GM12878 (cell line): Measurements from ENCODE around the gene HSPA1A. TPM values are rescaled to one million over a fixed set of nuclear protein-coding genes. Genes with fewer than 3 reads are reported as not detected.

Experiments
- ASH2L ChIP-seq: fragments of 300-600, 200-600 bp; sonication (generic); IDR thresholded peaks from 2 replicates; pipeline ENCODE4 v1.6.1; 2017; ENCODE audit warnings: low read depth, mild to moderate bottlenecking, borderline replicate concordance
- ATF7 ChIP-seq: fragments of 450-650 bp; IDR thresholded peaks from 2 replicates; pipeline ENCODE4 v1.6.1; 2016; ENCODE audit warnings: low read depth, mild to moderate bottlenecking
- CEBPZ ChIP-seq: fragments of 150-350 bp; IDR thresholded peaks from 2 replicates; pipeline ENCODE4 v1.6.1; 2016; ENCODE audit warnings: low read depth, low read length
- E2F8 ChIP-seq: fragments of 450-650 bp; IDR thresholded peaks from 2 replicates; pipeline ENCODE4 v1.6.1; 2018; ENCODE audit warnings: mild to moderate bottlenecking, low read depth, moderate library complexity; ENCODE audit not compliant: partially characterized antibody
- IRF3 ChIP-seq: fragments of 450-650 bp; IDR thresholded peaks from 2 replicates; pipeline ENCODE4 v1.6.1; 2014; ENCODE audit warnings: mild to moderate bottlenecking
- IRF5 ChIP-seq: fragments of 450-650 bp; IDR thresholded peaks from 2 replicates; pipeline ENCODE4 v1.6.1; 2017; ENCODE audit warnings: borderline replicate concordance
- KAT2A ChIP-seq: conservative IDR thresholded peaks from 2 replicates; pipeline ENCODE4 v1.6.1; 2011; ENCODE audit warnings: low read depth, low read length; ENCODE audit not compliant: control insufficient read depth
- MEF2A ChIP-seq: IDR thresholded peaks from 2 replicates; pipeline ENCODE4 v1.6.1; 2011; ENCODE audit warnings: low read depth, mild to moderate bottlenecking, low read length, moderate library complexity; ENCODE audit not compliant: insufficient read depth
- MEF2B ChIP-seq: fragments of 450-650 bp; IDR thresholded peaks from 2 replicates; pipeline ENCODE4 v1.6.1; 2018; ENCODE audit warnings: mild to moderate bottlenecking, moderate library complexity; ENCODE audit not compliant: partially characterized antibody, poor library complexity, severe bottlenecking
- MTA2 ChIP-seq: fragments of 450-650 bp; IDR thresholded peaks from 2 replicates; pipeline ENCODE4 v1.6.1; 2016; ENCODE audit warnings: low read depth, mild to moderate bottlenecking, moderate library complexity
- NR2C2 ChIP-seq: IDR thresholded peaks from 2 replicates; pipeline ENCODE4 v1.6.1; 2011; ENCODE audit warnings: borderline replicate concordance, low read depth; ENCODE audit not compliant: control insufficient read depth, insufficient read length
- POLR2A ChIP-seq: IDR thresholded peaks from 2 replicates; pipeline ENCODE4 v1.6.1; 2011; ENCODE audit warnings: low read depth, mild to moderate bottlenecking, low read length
- RELB ChIP-seq: fragments of 450-650 bp; IDR thresholded peaks from 2 replicates; pipeline ENCODE4 v1.6.1; 2017; ENCODE audit warnings: low read depth, mild to moderate bottlenecking, moderate library complexity
- RUNX3 ChIP-seq: IDR thresholded peaks from 2 replicates; pipeline ENCODE4 v1.6.1; 2012; ENCODE audit warnings: low read length, inconsistent platforms
- SMARCA5 ChIP-seq: fragments of 450-650 bp; IDR thresholded peaks from 2 replicates; pipeline ENCODE4 v1.6.1; 2017; ENCODE audit warnings: mild to moderate bottlenecking
- SRF ChIP-seq, 2 experiments: IDR thresholded peaks; 2 replicates each; pipeline ENCODE4 v1.6.1; 2011; ENCODE audit warnings: low read depth in 2 of 2, low read length in 2 of 2, mild to moderate bottlenecking in 1 of 2, moderate library complexity in 1 of 2
- TCF12 ChIP-seq: IDR thresholded peaks from 2 replicates; pipeline ENCODE4 v1.6.1; 2011; ENCODE audit warnings: low read depth, mild to moderate bottlenecking, low read length
- TCF3 ChIP-seq: IDR thresholded peaks from 2 replicates; pipeline ENCODE4 v1.6.1; 2012; ENCODE audit warnings: low read depth, mild to moderate bottlenecking, low read length, borderline replicate concordance; ENCODE audit not compliant: insufficient read depth
- YBX1 ChIP-seq: fragments of 450-650 bp; IDR thresholded peaks from 2 replicates; pipeline ENCODE4 v1.6.1; 2016; ENCODE audit warnings: antibody characterized with exemption
- polyA plus RNA-seq, 11 experiments: library from polyadenylated mRNA; depleted of rRNA in 4 of 11; unstranded in 6 of 11; stranded (reverse) in 5 of 11; fragments of >200 nt; fragmentation: Nextera tagmentation in 4 of 11; fragmentation: Illumina TruSeq in 1 of 11; extraction: Ambion mirVana in 4 of 11; extraction: Trizol in 1 of 11; gene quantifications; 1 replicate in 1 of 11; 2 replicates in 10 of 11; pipeline versions ENCODE4 v1.2.1 to v1.2.3, GENCODE V29; 2011 to 2016; ENCODE audit warnings: inconsistent platforms in 2 of 11, missing spikeins in 2 of 11, low read depth in 1 of 11
- total RNA-seq, 4 experiments: library from RNA; depleted of rRNA in 3 of 4; stranded (reverse); fragments of >200 nt in 3 of 4; fragmentation: Illumina TruSeq in 1 of 4; extraction: Trizol in 1 of 4; gene quantifications; 2 replicates each; pipeline versions ENCODE4 v1.2.1 to v1.2.3, GENCODE V29; 2013 to 2021

The HSPA1A gene
- total and polyA plus RNA-seq, 10 of the 15 experiments (the other 5 are each of a cell fraction or from before 2014, with no cell fraction given) = 0.29 to 51.8 (median 17.5) TPM

- TF ChIP-seq SMARCA5 (no peak), NR2C2 (no peak), POLR2A (peak; percentile 95), YBX1 (no peak), CEBPZ (no peak), ATF7 (no peak), RELB (peak; percentile 63; the same call in 1 of the 2 replicates), ASH2L (no peak), MTA2 (no peak), MEF2A (no peak), TCF3 (0 out of 2 replicates have a peak, but pooled peaks have one; percentile 53), RUNX3 (no peak), IRF5 (no peak), MEF2B (no peak), TCF12 (peak; percentile 88; the same call in 1 of the 2 replicates), KAT2A (no peak), SRF (IDR thresholded peaks at IDR 0.05; ENCODE audit: low read depth in 2 of 2, low read length in 2 of 2) (no peak), IRF3 (no peak), E2F8 (no peak)
Measured at GRCh38 chr6:31827286-31828079, 12.1 kb downstream of the HSPA1A start, which contains the start of gene HSPA1B (continued).
